GM06990 (cell line): ENCODE measurements around the gene PNPLA4.

Experiments
- DNase-seq: peaks from one replicate; pipeline ENCODE4 v3.0.0-alpha.2; 2011; ENCODE audit not compliant: insufficient read length; ENCODE audit errors: extremely low read depth
- H3K27me3 ChIP-seq: replicated peaks from 2 replicates; pipeline ENCODE4 v1.6.0; 2011; ENCODE audit warnings: low read length; ENCODE audit not compliant: control insufficient read depth, insufficient read depth
- H3K36me3 ChIP-seq: 2 replicates; pipeline ENCODE4 v1.5.1; 2011; ENCODE audit warnings: low read length; ENCODE audit not compliant: control insufficient read depth, insufficient read depth
- H3K4me3 ChIP-seq: replicated peaks from 2 replicates; pipeline ENCODE4 v1.5.1; 2011; ENCODE audit warnings: low read depth, mild to moderate bottlenecking, control low read depth, low read length
- CTCF ChIP-seq: IDR thresholded peaks from 2 replicates; pipeline ENCODE4 v1.5.1; 2011; ENCODE audit warnings: low read length, control low read depth, mild to moderate bottlenecking, inconsistent platforms; ENCODE audit not compliant: insufficient read depth, poor library complexity, severe bottlenecking

Gene PNPLA4

GRCh38 chrX:7941390-7942042 is 14.3 kb upstream of the PNPLA4 start:
- Histone ChIP-seq H3K27me3 (no peaks in the 10 kb centered on the region), H3K36me3 (no peaks in the 10 kb centered on the region), H3K4me3 (no peak overlapping the region)
- DNase-seq = no peak
- TF ChIP-seq CTCF = peak; percentile 65

- DNase-seq = no peak
- Histone ChIP-seq H3K27me3 (no peaks in the 10 kb centered on the region), H3K36me3 (no peaks in the 10 kb centered on the region), H3K4me3 (no peak overlapping the region)
- no peak for TF ChIP-seq CTCF
Observed at GRCh38 chrX:7934026-7934425, 6.8 kb upstream of the PNPLA4 start.

GRCh38 chrX:7926914-7927258 is 327 bp downstream of the PNPLA4 start:
- Histone ChIP-seq H3K36me3 (peaks cover 2% of the 10 kb centered on the region; the same call in 1 of the 2 replicates), H3K4me3 (peak overlapping the region; percentile 76), H3K27me3 (no peaks in the 10 kb centered on the region)
- TF ChIP-seq CTCF = no peak
- DNase-seq = no peak

- no peaks in the 10 kb centered on the region for H3K27me3 ChIP-seq
- no peak for TF ChIP-seq CTCF
- H3K36me3 ChIP-seq = peaks cover 2% of the 10 kb centered on the region; the same call in 1 of the 2 replicates
- DNase-seq = no peak
- peak overlapping the region; percentile 76 for H3K4me3 ChIP-seq
Observed at GRCh38 chrX:7926501-7926900, 712 bp downstream of the PNPLA4 start.

GRCh38 chrX:7925867-7926472 is 1.2 kb downstream of the PNPLA4 start:
- no peak overlapping the region for H3K4me3 ChIP-seq

More at GRCh38 chrX:7925867-7926472, 1.2 kb downstream of the PNPLA4 start:
- peak; percentile 43 for DNase-seq
- peaks cover 2% of the 10 kb centered on the region; the same call in 1 of the 2 replicates for H3K36me3 ChIP-seq
- peak; percentile 88 for TF ChIP-seq CTCF
- no peaks in the 10 kb centered on the region for H3K27me3 ChIP-seq
